AG09319 (cell line): Measurements from ENCODE around the gene AADACL2.
"Not testable (repeated sequence)": the region's sequence is repeated elsewhere in the genome, so short reads cannot be mapped to it uniquely, and the experiment has no call there.

ENCODE experiments used
- DNase-seq: peaks from one replicate; pipeline ENCODE4 v3.0.0-alpha.2; 2010; ENCODE audit warnings: low read depth; ENCODE audit errors: extremely low read depth
- CTCF ChIP-seq: IDR thresholded peaks from 2 replicates; pipeline ENCODE4 v1.5.1; 2011; ENCODE audit warnings: low read depth, mild to moderate bottlenecking, inconsistent platforms, low read length, moderate library complexity

AADACL2 gene

GRCh38 chr3:151761581-151761980 lies 27.9 kb downstream of the AADACL2 start:
- no peak for TF ChIP-seq CTCF
- DNase-seq = no peak

DNA sequence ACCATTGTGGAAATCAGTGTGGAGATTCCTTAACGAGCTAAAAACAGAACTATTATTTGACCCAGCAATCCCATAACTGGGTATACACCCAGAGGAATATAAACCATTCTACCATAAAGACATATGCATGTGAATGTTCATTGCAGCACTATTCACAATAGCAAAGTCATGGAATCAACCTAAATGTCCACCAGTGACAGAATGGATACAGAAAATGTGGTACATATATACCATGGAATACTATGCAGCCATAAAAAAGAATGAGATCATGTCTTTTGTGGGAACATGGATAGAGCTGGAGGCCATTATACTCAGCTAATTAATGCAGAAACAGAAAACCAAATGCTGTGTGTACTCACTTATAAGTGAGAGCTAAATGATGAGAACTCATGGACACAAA lies 31.0 kb downstream of the AADACL2 start:
- DNase-seq = not testable (repeated sequence)

- TF ChIP-seq CTCF = no peak
- no peak for DNase-seq
Measured at GRCh38 chr3:151765685-151766084, 32.0 kb downstream of the AADACL2 start.

- TF ChIP-seq CTCF = no peak
- DNase-seq = no peak
Measured at GRCh38 chr3:151766454-151766853, 32.7 kb downstream of the AADACL2 start.

GRCh38 chr3:151768393-151768930 lies 34.7 kb downstream of the AADACL2 start:
- DNase-seq = no peak
- no peak for TF ChIP-seq CTCF

DNA sequence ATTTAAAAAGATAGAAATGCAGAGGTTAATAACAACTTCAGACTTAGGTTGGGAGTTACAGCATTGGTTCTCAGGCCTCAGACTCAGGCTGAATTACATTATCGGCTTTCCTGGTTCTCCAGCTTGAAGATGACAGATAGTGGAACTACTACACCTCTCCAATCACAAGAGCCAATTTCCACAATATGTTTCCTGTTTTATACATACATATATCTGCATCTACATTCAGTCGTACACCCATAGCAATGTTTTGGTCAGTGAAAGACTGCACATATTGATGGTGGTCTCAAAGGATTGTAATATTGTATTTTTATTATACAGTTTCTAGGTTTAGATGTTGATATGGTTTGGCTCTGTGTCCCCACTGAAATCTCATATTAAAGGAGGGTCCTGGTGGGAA lies 35.4 kb downstream of the AADACL2 start:
- no peak for DNase-seq
- no peak for TF ChIP-seq CTCF

GRCh38 chr3:151770956-151771355 lies 37.2 kb downstream of the AADACL2 start:
- TF ChIP-seq CTCF = no peak
- peak; percentile 51 for DNase-seq

GRCh38 chr3:151772825-151773480 lies 39.2 kb downstream of the AADACL2 start:
- TF ChIP-seq CTCF = no peak
- no peak for DNase-seq
